Testis (tissue), 3 donors: ENCODE results near the gene GET4. TPM values are rescaled to one million over a fixed set of nuclear protein-coding genes. Genes with fewer than 3 reads are reported as not detected.

ENCODE experiments used
- DNase-seq: peaks from one replicate; pipeline ENCODE4 v3.0.0-alpha.2; 2019
- H3K27ac ChIP-seq, 2 donors: fragments of 200-600 bp; sonication (generic); one replicate each; pipeline ENCODE4 v1.5.1; 2019
- H3K27me3 ChIP-seq: fragments of 200-600 bp; sonication (generic); one replicate; pipeline ENCODE4 v1.5.1; 2019
- H3K36me3 ChIP-seq: fragments of 200-600 bp; sonication (generic); one replicate; pipeline ENCODE4 v1.5.1; 2017; ENCODE audit warnings: low read depth; ENCODE audit errors: missing control alignments
- H3K4me1 ChIP-seq: fragments of 200-600 bp; sonication (generic); one replicate; pipeline ENCODE4 v1.5.1; 2019
- H3K4me3 ChIP-seq, 2 donors: fragments of 200-600 bp; sonication (generic); one replicate each; pipeline ENCODE4 v1.5.1; 2017 to 2019
- H3K9me3 ChIP-seq: fragments of 200-600 bp; sonication (generic); one replicate; pipeline ENCODE4 v1.5.1; 2017
- POLR2A ChIP-seq: fragments of 450-650 bp; IDR thresholded peaks from one replicate; pipeline ENCODE4 v1.6.1; 2017; ENCODE audit warnings: antibody characterized with exemption, mild to moderate bottlenecking, moderate library complexity
- WGBS, 2 donors: methylation state at CpG; one replicate each; pipeline ENCODE4 v1.1.5; 2018; 5-methylcytosine and 5-hydroxymethylcytosine counted together
- intact Hi-C: fragments of 100-400 bp; cut with DNase I; formaldehyde crosslinking; loops from one replicate; pipeline ENCODE4 v1.15.1; 2023; ENCODE audit warnings: low total_unique reads
- polyA plus RNA-seq: library from polyadenylated mRNA; stranded (reverse); fragments of 350-450 nt; fragmentation: Illumina TruSeq; extraction: RNeasy Lipid Tissue Mini Kit (QIAGEN cat#74804); gene quantifications from one replicate; pipeline ENCODE4 v1.2.3, GENCODE V29; 2014; ENCODE audit warnings: low read depth, low replicate concordance; ENCODE audit not compliant: insufficient read depth
- total RNA-seq, 2 donors: library from RNA; depleted of rRNA; stranded (reverse); fragments of >200 nt; gene quantifications; one replicate each; pipeline ENCODE4 v1.2.3, GENCODE V29; 2016
- TF ChIP-seq, protein P1 (sequence below), 3 experiments: fragments of 450-650 bp in 2 of 3; fragments of 200-600 bp in 1 of 3; sonication (generic) in 1 of 3; IDR thresholded peaks; one replicate each; pipeline ENCODE4 v1.5.1; 2016 to 2019; ENCODE audit warnings: antibody characterized with exemption in 3 of 3, mild to moderate bottlenecking in 2 of 3, moderate library complexity in 1 of 3

GET4 gene
- total and polyA plus RNA-seq, 3 donors from 2014 or later, result 89.0 to 141 (median 128) TPM

DNA sequence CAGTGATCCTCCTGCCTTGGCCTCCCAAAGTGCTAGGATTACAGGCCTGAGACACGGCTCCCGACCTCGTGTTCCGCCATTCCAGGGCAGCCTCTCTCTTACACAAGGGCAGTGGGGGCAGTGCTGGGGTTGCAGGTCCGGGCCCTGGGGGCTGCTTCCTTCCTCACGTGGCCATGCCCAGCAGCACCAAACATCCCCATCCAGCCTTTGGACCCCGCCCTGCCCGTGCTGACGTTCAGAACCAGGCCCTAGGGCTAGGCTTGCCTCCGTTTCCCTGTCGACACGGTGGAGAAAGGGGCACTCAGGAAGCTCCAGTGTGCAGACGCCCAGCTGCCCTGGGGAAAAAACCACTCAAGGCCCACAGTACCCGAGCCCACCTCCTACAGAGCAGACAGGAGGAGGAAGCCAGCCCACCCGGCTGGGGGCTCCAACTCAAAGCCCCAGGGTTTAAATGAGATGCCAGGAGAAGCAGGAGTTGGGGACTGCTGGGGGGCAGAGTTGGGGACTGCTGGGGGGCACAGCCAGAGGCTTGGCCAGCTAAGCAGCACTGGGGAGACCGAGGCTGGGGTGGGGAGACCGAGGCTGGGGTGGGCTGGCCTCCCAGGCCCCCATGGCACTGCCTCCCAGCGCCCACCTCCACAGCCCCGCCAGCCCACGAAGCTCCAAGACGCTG is 42.2 kb downstream of the GET4 start:
- Histone ChIP-seq H3K27me3 (no peaks in the 10 kb centered on the region), H3K4me1 (peaks cover 3% of the 10 kb centered on the region), H3K9me3 (no peaks in the 10 kb centered on the region), H3K36me3 (no peaks in the 10 kb centered on the region), H3K4me3 (no peak overlapping the region), H3K27ac (no peak overlapping the region)
- intact Hi-C loops, result no loop called here
- no peak for DNase-seq
- TF ChIP-seq, protein P1, sequence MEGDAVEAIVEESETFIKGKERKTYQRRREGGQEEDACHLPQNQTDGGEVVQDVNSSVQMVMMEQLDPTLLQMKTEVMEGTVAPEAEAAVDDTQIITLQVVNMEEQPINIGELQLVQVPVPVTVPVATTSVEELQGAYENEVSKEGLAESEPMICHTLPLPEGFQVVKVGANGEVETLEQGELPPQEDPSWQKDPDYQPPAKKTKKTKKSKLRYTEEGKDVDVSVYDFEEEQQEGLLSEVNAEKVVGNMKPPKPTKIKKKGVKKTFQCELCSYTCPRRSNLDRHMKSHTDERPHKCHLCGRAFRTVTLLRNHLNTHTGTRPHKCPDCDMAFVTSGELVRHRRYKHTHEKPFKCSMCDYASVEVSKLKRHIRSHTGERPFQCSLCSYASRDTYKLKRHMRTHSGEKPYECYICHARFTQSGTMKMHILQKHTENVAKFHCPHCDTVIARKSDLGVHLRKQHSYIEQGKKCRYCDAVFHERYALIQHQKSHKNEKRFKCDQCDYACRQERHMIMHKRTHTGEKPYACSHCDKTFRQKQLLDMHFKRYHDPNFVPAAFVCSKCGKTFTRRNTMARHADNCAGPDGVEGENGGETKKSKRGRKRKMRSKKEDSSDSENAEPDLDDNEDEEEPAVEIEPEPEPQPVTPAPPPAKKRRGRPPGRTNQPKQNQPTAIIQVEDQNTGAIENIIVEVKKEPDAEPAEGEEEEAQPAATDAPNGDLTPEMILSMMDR (IDR thresholded peaks at IDR 0.05), result no peak
- no peak for TF ChIP-seq POLR2A
- WGBS, 2 donors, result 91 to 97% methylated on average over 6 to 21 of the region's 21 CpGs

DNA sequence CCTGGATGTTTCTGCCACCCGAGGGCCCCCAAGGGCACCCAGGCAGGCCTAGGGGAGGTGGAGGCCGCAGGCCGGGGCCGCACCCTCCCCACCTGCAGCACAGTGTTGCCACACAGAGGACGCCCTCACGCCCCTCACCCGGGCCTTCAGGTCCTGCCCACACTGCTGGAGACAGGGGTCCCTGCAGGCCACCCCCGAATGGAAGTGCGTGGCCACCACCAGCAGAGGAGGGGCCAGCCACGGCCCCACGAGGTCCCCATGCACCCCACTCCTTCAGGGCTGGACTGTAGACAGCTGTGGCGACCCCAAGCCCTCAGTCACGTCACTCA is 42.7 kb downstream of the GET4 start:
- Histone ChIP-seq H3K4me1 (peaks cover 3% of the 10 kb centered on the region), H3K27ac (no peak overlapping the region), H3K27me3 (no peaks in the 10 kb centered on the region), H3K36me3 (no peaks in the 10 kb centered on the region), H3K9me3 (no peaks in the 10 kb centered on the region), H3K4me3 (no peak overlapping the region)
- no peak for DNase-seq
- TF ChIP-seq, protein P1 (IDR thresholded peaks at IDR 0.05), result no peak
- no peak for TF ChIP-seq POLR2A
- intact Hi-C loops, result no loop called here
- WGBS, 2 donors, result 58 to 90% methylated on average over 2 to 9 of the region's 13 CpGs

DNA sequence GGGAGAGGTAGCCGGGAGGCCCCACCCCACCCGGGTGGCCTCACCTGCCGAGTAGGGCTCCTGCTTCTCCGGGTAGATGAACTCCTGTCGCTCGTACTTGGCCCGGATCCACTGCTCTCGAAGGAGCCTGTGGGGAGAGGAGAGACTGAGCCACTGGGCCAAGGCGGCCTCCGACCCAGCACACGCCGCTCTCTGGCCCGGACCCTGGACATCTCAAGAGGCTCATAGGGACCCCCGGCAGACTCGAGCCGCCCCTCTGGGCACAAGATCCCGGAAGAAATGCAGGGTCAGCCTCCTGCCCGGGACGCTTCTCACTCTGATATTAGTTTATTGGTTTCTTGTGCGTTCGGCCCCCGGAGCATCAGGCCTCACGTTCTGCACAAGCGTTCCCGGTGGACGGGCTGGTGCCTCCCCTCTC is 43.6 kb downstream of the GET4 start:
- H3K27ac ChIP-seq, result no peak overlapping the region
- no peaks in the 10 kb centered on the region for H3K9me3 ChIP-seq
- 82 to 84% methylated on average over 23 to 26 of the region's 26 CpGs for WGBS, 2 donors
- no peaks in the 10 kb centered on the region for H3K36me3 ChIP-seq
- H3K4me1 ChIP-seq, result peaks cover 3% of the 10 kb centered on the region
- intact Hi-C loops, result no loop called here
- no peak for DNase-seq
- TF ChIP-seq POLR2A, result no peak
- TF ChIP-seq, protein P1 (IDR thresholded peaks at IDR 0.05), result no peak
- no peaks in the 10 kb centered on the region for H3K27me3 ChIP-seq
- H3K4me3 ChIP-seq, result no peak overlapping the region

DNA sequence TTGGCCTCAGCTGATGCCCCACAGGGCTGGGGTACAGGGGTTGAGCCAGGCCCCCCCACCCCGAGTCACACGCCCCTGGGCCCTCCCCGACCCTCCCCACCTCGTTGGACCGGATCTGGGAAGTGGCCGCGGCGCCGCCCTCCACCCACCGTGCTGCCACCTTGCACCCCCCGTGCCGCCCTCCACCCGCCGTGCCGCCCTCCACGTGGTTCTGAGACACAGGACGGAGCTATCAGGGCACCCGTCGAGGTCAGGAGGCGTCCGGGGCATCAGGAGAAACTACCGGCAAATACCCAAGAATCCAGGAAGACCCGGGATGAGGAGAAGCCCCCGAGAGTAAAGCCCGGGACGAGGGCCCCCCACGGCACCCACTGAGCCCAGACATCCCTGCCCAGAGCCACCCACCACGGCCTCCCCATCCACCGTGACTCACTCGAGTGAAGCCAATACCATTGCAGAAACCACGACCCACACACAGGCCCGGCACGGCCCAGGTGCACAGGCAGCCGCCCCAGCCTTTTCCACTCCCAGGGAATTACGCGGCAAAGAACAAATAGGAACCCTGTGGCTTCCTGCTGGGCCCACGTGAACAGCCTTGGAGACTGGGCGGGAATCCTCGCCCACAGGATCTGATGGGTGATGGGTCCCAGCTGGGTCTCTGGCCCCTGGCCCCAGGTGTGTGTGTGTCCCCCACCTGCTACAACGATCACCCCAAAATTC is 44.2 kb downstream of the GET4 start:
- WGBS, 2 donors, result 85 to 91% methylated on average over 24 to 40 of the region's 40 CpGs
- Histone ChIP-seq H3K9me3 (no peaks in the 10 kb centered on the region), H3K4me3 (no peak overlapping the region), H3K36me3 (no peaks in the 10 kb centered on the region), H3K27me3 (no peaks in the 10 kb centered on the region), H3K27ac (no peak overlapping the region), H3K4me1 (peaks cover 3% of the 10 kb centered on the region)
- no peak for DNase-seq
- intact Hi-C loops, result no loop called here
- TF ChIP-seq, protein P1 (IDR thresholded peaks at IDR 0.05), result no peak
- no peak for TF ChIP-seq POLR2A
